ENCODE measurements around the gene SMIM20.

DNA sequence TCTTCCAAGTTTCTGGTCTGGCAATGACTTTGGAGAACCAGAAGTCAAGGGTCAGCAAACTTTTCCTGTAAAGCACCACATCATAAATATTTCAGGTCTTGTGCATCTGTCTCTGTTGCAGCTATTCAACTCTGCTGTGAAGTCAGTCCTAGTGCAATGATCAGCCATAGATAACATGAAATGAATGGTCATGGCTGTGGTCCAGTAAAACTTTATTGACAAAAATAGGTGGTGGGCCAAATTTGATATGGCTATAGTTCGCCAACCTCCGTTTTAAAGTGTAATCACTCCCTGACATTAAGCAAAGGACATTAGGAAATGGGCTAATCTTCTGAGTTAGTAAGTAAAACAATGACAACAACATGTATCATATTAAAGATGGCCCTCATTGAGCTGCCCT, 30.5 kb upstream of the SMIM20 start:
- TF ChIP-seq, protein P1, sequence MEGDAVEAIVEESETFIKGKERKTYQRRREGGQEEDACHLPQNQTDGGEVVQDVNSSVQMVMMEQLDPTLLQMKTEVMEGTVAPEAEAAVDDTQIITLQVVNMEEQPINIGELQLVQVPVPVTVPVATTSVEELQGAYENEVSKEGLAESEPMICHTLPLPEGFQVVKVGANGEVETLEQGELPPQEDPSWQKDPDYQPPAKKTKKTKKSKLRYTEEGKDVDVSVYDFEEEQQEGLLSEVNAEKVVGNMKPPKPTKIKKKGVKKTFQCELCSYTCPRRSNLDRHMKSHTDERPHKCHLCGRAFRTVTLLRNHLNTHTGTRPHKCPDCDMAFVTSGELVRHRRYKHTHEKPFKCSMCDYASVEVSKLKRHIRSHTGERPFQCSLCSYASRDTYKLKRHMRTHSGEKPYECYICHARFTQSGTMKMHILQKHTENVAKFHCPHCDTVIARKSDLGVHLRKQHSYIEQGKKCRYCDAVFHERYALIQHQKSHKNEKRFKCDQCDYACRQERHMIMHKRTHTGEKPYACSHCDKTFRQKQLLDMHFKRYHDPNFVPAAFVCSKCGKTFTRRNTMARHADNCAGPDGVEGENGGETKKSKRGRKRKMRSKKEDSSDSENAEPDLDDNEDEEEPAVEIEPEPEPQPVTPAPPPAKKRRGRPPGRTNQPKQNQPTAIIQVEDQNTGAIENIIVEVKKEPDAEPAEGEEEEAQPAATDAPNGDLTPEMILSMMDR (conservative IDR thresholded peaks at IDR 0.05; ENCODE audit: low read depth, low read length), result no peak
- no peak for TF ChIP-seq EZH2 (IDR thresholded peaks at IDR 0.05; ENCODE audit: low read length, unreplicated experiment)
